VCaP (cell line): Measurements from ENCODE around the gene DPP9.
A peak's percentile ranks its signal among the peaks of the same experiment; 100 is the strongest.

Source experiments
- H3K27ac ChIP-seq: fragments of 450-650 bp; 2 replicates; pipeline ENCODE4 v1.5.1; 2017
- TF ChIP-seq, protein P1 (sequence below): fragments of 450-650 bp; conservative IDR thresholded peaks from 2 replicates; pipeline ENCODE4 v1.5.1; 2017; ENCODE audit warnings: mild to moderate bottlenecking, moderate library complexity

DPP9 gene

DNA sequence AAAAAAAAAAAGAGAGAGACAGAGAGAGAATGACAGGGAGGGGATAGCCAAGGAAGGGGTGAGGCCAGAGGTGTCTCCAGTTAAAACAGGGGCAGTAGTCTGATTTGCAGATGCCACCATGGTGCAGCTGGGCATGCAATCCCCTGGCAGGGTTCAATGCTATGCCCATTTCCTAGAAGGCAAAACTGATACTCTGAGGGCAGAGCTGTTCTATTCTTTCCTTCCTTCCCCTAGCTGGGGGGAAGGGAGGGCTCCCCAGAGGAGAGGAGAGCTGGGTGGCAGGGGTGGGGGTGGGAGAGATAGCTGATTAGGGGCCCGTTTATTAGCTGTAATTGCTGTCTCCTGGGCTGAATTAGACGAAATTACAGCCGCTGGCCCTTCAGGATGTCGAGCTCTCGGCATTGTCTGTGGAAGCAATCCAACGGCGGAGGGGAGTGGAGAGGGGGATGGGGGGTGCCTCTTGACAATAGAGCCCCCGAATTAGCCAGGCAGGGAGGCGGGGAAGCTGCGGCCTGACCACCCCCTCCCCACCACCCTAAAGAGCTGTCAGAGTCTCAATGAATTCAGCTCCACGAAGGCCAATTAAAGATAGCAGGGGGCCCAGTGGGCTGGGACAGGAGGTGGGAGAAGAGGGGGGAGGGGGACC, 14.4 kb upstream of the DPP9 start:
- no peak overlapping the region for H3K27ac ChIP-seq
- TF ChIP-seq, protein P1, sequence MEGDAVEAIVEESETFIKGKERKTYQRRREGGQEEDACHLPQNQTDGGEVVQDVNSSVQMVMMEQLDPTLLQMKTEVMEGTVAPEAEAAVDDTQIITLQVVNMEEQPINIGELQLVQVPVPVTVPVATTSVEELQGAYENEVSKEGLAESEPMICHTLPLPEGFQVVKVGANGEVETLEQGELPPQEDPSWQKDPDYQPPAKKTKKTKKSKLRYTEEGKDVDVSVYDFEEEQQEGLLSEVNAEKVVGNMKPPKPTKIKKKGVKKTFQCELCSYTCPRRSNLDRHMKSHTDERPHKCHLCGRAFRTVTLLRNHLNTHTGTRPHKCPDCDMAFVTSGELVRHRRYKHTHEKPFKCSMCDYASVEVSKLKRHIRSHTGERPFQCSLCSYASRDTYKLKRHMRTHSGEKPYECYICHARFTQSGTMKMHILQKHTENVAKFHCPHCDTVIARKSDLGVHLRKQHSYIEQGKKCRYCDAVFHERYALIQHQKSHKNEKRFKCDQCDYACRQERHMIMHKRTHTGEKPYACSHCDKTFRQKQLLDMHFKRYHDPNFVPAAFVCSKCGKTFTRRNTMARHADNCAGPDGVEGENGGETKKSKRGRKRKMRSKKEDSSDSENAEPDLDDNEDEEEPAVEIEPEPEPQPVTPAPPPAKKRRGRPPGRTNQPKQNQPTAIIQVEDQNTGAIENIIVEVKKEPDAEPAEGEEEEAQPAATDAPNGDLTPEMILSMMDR, result no peak

DNA sequence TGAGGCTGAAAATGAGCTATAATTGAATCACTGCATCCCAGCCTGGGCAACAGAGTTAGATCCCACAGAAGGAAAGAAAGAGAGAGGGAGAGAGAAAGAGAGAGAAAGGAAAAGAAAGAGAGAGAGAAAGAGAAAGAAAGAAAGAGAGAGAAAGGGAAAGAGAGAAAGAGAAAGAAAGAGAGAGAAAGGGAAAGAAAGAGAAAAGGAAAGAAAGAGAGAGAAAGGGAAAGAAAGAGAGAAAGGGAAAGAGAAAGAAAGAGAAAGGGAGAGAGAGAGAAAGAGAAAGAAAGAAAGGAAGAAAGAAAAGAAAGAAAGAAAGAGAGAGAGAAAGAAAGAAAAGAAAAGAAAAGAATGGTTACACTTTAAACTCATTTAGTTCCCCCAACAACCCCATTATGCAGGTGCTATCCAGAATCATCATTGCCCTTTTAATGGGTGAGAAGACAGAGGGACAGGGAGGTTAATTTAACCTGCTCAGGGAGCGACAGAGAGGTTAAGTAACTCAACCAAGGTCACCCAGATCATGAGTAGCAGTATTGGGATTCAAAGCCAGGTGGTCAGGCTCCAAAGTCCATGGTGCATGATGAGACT, 10.2 kb upstream of the DPP9 start:
- TF ChIP-seq, protein P1, result no peak
- no peak overlapping the region for H3K27ac ChIP-seq

DNA sequence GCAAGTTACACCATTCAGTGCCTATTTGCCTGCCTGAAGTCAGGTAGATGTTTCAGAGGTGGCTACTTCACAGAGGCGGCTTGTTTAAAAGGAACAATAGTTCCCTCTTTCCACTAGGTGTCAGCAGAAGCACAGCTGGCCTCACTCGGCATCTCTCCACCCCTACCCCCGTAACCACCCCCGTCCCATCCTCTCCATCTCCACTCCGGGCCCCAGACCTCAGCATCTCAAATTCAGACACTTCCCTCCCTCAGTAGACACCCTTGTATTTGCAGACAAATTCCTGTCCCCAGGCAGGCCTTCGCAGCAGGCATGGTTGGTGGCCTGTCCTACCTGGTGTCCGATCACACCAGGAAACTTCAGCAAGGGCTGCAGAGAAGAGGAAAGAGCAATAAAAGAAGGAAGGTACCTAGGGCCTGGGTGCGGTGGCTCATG, 9.1 kb upstream of the DPP9 start:
- TF ChIP-seq, protein P1, result peak; percentile 82

DNA sequence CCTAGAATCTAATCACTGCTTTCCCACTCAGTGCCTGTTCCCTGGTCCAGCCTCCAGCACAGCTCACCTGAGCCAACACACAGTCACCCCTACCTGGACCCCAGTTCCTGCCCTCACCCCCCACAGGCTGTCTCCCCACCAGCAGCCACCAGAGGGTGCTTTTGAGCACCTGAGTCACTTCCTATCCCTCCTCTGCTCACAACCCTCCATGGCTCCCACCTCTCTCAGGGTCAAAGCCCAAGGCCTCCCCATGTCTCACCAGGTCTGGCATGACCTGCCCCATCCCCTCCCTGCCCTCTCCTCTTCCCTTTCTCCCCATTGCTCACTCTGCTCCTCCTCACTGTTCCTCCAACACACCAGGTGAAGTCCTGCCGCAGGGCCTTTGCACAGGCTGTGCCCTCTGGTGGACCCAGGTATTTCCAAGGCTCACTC, 7.1 kb upstream of the DPP9 start:
- TF ChIP-seq, protein P1, result peak; percentile 44

More for the DNA sequence above, 9.1 kb upstream of the DPP9 start:
- H3K27ac ChIP-seq, result no peak overlapping the region

DNA sequence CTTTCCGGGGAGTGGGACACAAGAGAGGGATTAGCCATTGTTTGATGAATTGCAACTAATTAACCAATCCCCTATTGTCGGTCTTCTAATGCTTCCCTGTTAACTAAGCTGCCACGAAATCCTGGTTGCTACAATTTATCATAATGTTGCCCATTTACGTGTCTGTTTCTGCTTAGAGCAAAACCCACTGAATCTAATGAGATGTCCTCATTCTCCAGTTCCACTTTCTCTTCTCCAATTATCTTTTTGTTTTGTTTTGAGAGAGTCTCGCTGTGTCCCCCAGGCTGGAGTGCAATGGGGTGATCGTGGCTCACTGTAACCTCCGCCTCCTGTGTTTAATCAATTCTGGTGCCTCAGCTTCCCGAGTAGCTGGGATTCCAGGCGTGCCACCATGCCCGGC, 5.2 kb upstream of the DPP9 start:
- TF ChIP-seq, protein P1, result no peak

More for the DNA sequence above, 7.1 kb upstream of the DPP9 start:
- no peak overlapping the region for H3K27ac ChIP-seq

DNA sequence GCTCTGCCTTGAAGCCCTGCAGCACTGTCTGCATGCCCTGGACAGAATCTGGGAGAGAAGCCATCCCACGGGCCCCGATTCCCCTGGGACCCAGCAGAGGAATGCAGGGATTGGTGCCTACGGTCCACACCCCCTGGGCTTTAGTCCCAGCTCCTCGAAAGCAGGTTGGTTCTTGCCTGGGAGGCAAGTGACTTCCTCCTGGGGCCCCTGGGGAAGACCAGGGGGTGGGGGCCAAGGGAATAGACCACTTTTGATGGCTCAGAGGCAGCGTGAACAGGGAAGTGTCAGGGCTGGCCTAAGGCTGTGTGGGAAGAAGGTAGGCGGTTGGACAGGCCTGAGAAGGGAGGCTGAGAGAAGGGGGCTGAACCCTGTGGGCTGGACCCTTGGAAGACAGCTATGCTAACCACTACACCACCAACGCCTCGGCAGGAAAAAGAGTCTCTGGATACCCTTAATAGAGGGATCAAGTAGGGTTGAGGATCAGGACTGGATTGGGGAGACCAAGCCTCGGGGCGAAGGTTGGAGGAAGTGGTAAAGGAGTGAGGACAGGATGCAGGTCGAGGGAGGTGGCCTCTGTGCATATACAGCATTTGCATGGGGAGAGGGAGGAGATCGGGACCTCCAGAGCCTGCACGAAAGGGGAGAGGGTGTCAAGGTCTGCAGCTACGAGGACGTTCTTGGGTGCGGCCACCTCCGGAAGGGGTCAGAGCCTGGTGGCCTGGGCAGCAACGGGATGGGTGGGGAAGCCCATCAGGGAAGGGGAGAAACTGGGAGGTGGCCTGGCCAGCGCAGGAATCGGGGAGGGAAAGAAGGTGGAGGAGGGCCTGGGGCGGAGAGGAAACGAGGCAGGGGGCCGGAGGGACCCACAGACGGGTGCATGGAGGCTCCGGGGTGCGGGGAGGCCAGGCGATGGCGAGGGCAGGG, 709 bp downstream of the DPP9 start:
- H3K27ac ChIP-seq, result peak overlapping the region; percentile 73
- TF ChIP-seq, protein P1, result no peak

More for the DNA sequence above, 5.2 kb upstream of the DPP9 start:
- H3K27ac ChIP-seq, result no peak overlapping the region

DNA sequence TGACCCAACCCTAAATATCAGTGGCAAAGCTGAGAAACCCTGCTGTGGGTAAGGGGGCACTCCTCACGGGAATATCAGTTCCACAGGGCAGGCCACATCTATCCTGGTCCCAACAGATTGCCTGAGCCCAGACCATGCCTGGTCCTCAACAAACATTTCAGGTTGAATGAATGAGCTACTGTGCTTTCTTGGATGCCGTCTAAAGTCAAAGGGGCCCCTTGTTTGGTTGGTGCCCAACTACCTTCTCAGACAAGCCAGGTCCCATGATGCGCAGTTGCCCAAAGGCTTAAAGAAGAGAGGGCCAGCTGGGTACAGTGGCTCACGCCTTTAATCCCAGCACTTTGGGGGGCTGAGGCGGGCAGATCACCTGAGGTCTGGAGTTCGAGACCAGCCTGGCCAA, 2.4 kb downstream of the DPP9 start:
- no peak overlapping the region for H3K27ac ChIP-seq
- TF ChIP-seq, protein P1, result no peak
